ENCODE data around the gene IDH2. TPM values are rescaled to one million over a fixed set of nuclear protein-coding genes. Genes with fewer than 3 reads are reported as not detected.
A peak's percentile ranks its signal among the peaks of the same experiment; 100 is the strongest.

The IDH2 gene
- total RNA-seq, 6 donors from 2014 or later, result 41.5 to 72.1 (median 48.7) TPM

GRCh38 chr15:90035840-90036230 lies 66.4 kb downstream of the IDH2 start:
- Histone ChIP-seq H3K36me3 (no peaks in the 10 kb centered on the region), H3K9me3 (no peaks in the 10 kb centered on the region), H3K4me3 (no peak overlapping the region), H3K27me3 (no peaks in the 10 kb centered on the region), H3K4me1 (peaks cover 87 to 98% (median 94%) of the 10 kb centered on the region in 4 donors), H3K27ac (peak overlapping the region; percentile 85 to 97 (median 88))
- ATAC-seq (ENCODE audit: low FRiP score in 2 of 2), result peak; percentile 44 to 55
- TF ChIP-seq CTCF (IDR thresholded peaks at IDR 0.05) (no peak), POLR2AphosphoS5 (IDR thresholded peaks at IDR 0.05) (peak in 1 of 2 donors; percentile 45), POLR2A (IDR thresholded peaks at IDR 0.05) (no peak), EP300 (IDR thresholded peaks at IDR 0.05) (peak in 1 of 4 donors; percentile 38)
- peak in 1 of 2 donors; percentile 90 for DNase-seq
- 38 to 71% methylated on average over 10 of the region's 10 CpGs for WGBS, 2 donors

GRCh38 chr15:90035095-90035839 lies 67.0 kb downstream of the IDH2 start:
- TF ChIP-seq EP300 (IDR thresholded peaks at IDR 0.05) (no peak), POLR2A (IDR thresholded peaks at IDR 0.05) (peak in 2 of 4 donors; percentile 22 to 59), CTCF (IDR thresholded peaks at IDR 0.05) (no peak), POLR2AphosphoS5 (IDR thresholded peaks at IDR 0.05) (peak; percentile 72 to 79)
- Histone ChIP-seq H3K27ac (peak overlapping the region; percentile 85 to 97 (median 88)), H3K9me3 (no peaks in the 10 kb centered on the region), H3K27me3 (no peaks in the 10 kb centered on the region), H3K36me3 (no peaks in the 10 kb centered on the region), H3K4me1 (peaks cover 84 to 95% (median 88%) of the 10 kb centered on the region in 4 donors), H3K4me3 (peak overlapping the region in 1 of 4 donors; percentile 4)
- WGBS, 2 donors, result 27 to 37% methylated on average over 9 to 19 of the region's 19 CpGs
- ATAC-seq (ENCODE audit: low FRiP score in 2 of 2) (peak; percentile 68), DNase-seq (peak; percentile 71 to 88)

GRCh38 chr15:90033448-90033847 lies 68.8 kb downstream of the IDH2 start:
- H3K27ac ChIP-seq, result peak overlapping the region; percentile 85 to 97 (median 88)
- TF ChIP-seq POLR2A (IDR thresholded peaks at IDR 0.05) (no peak), EP300 (IDR thresholded peaks at IDR 0.05) (no peak), CTCF (IDR thresholded peaks at IDR 0.05) (no peak), POLR2AphosphoS5 (IDR thresholded peaks at IDR 0.05) (no peak)
- H3K9me3 ChIP-seq, result no peaks in the 10 kb centered on the region
- peaks cover 70 to 89% (median 73%) of the 10 kb centered on the region in 4 donors for H3K4me1 ChIP-seq
- no peaks in the 10 kb centered on the region for H3K27me3 ChIP-seq
- WGBS, 2 donors, result 78 to 80% methylated on average over 5 to 6 of the region's 6 CpGs
- H3K4me3 ChIP-seq, result no peak overlapping the region
- ATAC-seq (ENCODE audit: low FRiP score in 2 of 2) (no peak), DNase-seq (peak in 1 of 2 donors; percentile 20)
- H3K36me3 ChIP-seq, result no peaks in the 10 kb centered on the region

Small RNAs within 50 kb of the gene (small RNA-seq; reads per million reads assigned to genes)
- 0 reads per million in 4 donors for gene RF00066

Other genes starting within 250 kb of the IDH2 start
- gene AP3S2, start 208.5 kb downstream of the IDH2 start, total RNA-seq, result 10 to 100 TPM; 19.6 to 46.1 (median 28.9) TPM
- 10 to 100 TPM; 24.9 to 56.6 (median 35.1) TPM for gene ARPIN, start 189.5 kb downstream of the IDH2 start, total RNA-seq
- 10 to 100 TPM; 26.0 to 51.3 (median 44.5) TPM for gene ZNF710, start 101.1 kb downstream of the IDH2 start, total RNA-seq
- 10 to 100 TPM; 47.6 to 81.3 (median 55.9) TPM for gene SEMA4B, start 98.9 kb upstream of the IDH2 start, total RNA-seq
- gene CIB1, start 131.5 kb upstream of the IDH2 start, total RNA-seq, result 10 to 100 TPM; 40.9 to 89.6 (median 75.5) TPM
- 10 to 100 TPM in 3 of 6 donors, 1 to 10 TPM in 3; 7.2 to 27.2 (median 10.3) TPM for gene GDPGP1, start 131.7 kb upstream of the IDH2 start, total RNA-seq
- under 1 TPM in 3 of 6 donors, not detected in 3; 0.39 to 0.89 (median 0.49) TPM for gene TTLL13, start 147.1 kb upstream of the IDH2 start, total RNA-seq
- gene NGRN, start 163.2 kb upstream of the IDH2 start, total RNA-seq, result 10 to 100 TPM; 35.6 to 74.2 (median 62.6) TPM
- gene ZNF774, start 249.8 kb upstream of the IDH2 start, total RNA-seq, result 1 to 10 TPM in 5 of 6 donors, under 1 TPM in 1; 1.00 to 8.4 (median 3.4) TPM

Data from upper lobe of left lung (tissue), 6 donors.